NK-92 (cell line): ENCODE data around the gene HUS1.
"Not testable (repeated sequence)": the region's sequence is repeated elsewhere in the genome, so short reads cannot be mapped to it uniquely, and the experiment has no call there.

ENCODE experiments used
- DNase-seq: peaks from one replicate; lab custom pipeline; 2025; ENCODE audit not compliant: unreplicated experiment; lab: John Stamatoyannopoulos, UW

The HUS1 gene

DNA sequence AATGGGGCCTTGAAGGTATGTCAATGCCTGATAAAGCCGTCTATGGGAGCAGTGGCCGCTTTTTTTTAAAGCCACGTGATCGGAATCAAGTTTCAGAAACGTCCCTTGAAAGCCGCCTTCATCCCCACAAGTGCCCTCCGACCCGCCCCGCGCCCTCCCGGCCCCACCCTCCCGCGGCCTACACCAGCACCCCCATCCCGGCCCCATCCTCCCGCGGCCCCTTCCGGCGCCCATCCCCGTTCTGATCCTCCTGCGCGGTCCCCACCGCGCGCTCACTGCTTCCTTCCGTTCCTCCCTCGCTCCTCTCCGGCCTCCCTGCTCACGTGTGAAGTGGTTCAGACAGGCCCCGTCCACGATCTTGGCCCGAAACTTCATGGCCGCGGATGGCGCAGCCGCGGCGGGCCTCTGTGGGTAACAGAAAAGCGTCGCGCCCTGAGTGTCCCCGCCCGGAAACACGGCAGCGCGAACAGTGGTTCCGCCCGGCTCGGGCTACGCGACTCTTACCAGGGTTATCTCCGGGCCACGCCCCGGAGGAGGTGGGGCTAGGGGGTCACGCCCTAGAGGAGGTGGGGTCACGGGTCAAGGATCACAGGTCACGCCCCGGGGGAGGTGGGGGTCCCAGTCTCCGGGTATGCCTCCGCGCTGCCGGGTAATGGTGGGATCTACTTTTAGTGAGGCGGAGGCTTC lies at the start of gene HUS1:
Gene HUS1 (minus strand): TSS at position 471 of the 687 bp plus-strand sequence. CDS start 96 bp downstream, at position 375.
- peak; percentile 43 for DNase-seq

DNA sequence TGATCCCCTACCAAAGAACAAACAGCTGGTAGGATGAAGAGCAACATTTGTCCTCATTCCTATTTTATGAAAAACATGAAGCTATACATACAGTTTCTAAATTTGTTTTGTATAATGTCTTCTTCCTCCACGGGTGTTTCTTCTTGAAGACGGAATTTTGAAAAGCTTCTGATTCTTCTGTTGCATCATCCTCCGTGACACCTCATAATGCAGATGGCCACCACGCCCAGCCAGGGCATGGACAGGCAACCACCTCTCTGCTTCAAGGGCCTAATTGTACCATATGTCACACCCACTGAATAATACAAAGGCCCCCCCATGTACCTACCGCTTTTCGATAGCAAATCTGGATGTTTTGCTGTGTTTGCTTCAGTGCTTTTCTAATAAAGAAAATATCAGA lies 49.5 kb upstream of the HUS1 start, which contains the start of gene SUN3:
Gene SUN3 (minus strand): TSS at position 170 of the 400 bp plus-strand sequence. CDS start 169 bp downstream, at position 1.
- DNase-seq = no peak

DNA sequence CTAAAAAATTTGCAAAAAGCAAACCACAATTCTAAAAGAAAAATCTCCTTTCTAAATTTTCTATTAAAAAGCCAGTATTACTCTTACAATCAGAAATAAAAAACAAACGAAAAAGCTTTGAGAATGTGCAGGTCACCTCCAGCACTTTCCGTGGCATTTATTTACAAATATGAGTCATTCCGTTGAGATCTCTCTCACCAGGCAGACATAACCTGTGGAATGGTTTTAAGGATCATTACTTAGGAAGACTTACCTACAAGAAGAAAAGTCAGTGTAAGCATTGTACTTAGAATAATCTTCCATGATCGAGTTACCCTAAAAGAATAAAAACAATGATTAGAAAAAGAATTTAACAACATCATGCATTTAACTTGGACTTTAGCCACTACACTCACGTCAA lies 46.2 kb upstream of the HUS1 start:
- no peak for DNase-seq

DNA sequence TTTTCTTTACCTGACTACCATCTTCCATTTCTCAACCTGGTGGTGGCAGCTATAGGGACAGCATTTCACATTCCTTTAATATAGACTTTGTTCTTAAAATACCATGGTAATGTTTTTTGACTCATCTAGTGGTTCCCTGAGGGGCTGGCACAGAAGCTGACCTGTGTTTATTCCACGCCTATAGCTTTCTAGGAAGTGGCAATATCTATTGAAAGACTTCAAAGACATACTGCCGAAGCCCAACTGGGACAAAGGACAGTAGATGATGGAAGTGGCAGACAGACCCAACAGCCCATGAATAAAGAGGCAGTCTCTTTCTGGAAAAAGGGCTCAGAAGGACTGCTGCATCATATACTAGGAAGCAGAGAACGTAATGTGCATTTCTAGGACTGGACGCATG lies 38.3 kb upstream of the HUS1 start:
- no peak for DNase-seq

DNA sequence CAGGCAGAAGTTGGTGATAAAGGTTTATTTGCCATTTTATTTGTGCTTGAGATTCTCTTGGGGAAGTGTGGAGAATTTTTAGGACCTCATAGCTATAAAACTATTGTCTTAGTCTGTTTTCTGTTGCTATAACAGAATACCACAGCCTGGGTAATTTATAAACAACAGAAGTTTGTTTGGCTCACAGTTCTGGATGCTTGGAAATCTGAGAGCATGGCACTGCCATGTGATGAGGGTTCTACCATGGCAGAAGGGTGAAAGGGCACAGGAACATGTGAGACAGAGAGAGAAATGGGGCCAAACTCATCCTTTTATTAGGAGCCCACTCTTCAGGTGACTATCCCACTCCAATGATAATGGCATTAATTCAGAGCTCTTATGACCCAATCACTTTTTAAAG lies 37.2 kb upstream of the HUS1 start:
- no peak for DNase-seq

DNA sequence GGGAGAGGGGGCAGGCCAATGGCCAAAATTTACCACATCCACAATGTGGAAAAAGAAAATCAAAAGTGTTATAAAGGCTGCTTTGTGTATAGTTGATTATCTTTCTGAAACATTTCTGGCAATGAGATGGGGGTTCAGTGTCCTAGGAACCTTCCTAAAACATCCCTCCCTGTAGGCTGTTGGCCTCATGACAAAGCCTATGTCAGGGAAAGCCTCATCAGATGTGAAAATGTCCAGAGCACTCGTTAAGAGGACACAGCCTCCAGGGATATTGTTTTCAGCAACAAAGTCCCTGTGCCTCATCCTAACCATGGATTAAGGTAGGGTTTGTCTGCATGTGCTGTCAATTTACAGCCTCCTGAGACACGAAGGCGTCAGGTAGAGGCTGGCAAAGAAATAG lies 32.5 kb upstream of the HUS1 start:
- DNase-seq = no peak

DNA sequence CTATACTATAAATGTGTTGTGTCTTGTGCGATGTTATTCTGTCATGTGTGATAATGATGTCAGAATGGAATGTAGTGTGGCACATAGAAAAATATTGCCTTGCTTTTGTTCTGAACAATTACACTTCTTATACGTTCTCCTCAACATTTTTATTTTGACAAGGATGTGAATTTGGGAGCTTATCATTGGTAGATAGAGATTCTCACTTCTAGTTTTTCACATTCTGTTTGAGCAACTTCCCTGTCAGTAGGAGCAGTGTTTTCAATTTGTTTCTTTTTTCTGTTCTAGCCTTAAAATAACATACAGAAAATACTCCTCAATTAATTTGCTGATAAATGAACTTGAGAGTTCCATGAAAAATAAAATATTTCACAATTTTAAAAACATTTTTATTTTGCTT lies 31.9 kb upstream of the HUS1 start:
- no peak for DNase-seq

DNA sequence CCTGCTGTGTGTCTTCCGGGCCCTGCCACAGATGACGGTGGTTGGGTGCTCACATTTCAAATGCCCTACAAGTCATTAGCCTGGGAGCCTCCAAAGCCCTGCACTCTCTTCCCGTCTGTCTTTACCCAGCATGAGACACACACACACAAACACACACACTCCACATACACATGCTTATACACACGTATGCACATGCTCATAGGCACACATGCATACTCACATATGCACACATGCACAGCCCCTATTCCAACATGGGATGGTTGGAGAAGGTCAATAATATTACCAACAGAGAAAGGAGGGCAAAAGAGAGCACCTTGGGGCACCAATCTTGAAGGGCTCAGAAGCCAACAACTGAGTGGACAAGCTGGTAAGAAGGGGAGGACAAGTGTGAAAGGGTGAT lies 30.5 kb upstream of the HUS1 start:
- no peak for DNase-seq

DNA sequence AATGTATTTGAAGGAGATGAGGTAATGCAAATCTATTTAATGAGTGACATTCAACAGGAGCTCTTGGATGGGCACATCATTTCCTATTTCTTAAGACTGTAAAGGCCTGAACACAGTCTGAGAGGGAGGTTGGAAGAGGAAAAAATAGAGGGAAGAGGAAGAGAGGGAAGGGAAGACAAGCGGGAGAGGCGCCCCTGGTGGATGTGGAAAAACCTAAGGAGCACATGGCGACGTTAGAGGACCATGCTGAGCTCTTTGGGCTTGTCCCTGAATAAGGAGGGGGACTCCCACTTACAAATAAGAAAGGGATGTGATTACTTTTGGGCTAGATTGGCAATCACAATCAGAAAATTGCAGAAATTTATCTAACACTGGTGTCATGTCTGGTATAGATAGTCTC lies 29.8 kb upstream of the HUS1 start:
- DNase-seq = no peak

DNA sequence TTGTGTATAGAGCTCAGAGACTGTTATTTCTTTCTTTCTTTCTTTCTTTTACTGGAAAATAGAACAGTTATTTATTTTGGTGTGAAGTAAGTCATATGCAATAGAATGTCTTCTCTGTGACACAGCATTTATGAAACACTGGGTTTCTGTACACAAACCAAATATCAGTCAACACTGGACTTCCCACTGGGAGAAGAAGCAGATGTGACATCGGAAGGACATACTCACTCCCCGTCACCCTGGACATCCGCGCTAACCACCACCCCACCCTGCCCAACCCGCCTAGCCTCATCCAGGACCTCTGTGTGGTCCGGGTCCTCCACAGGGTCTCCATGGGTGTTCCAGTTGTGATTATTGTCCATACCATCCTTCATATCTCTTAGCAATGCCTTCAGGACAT lies 27.5 kb upstream of the HUS1 start:
- no peak for DNase-seq

DNA sequence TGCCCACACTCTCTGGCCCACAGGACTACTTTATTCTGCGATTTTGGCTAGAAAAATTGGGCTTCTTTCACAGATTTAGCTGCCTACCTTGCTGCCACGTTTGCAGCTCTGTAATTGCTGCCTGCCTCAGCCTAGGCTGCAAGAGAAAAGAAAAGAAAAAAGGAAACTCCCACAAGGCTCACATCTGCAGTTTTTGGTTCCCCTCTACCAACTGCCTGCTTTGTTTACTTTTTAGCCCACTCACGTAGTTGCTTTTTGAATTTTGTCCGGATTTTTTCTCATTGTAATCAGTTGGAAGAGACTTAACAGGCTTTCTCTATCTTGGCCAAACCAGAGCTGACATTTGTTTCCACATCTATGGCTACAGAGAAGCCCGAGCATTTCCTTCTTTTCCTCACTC lies 25.2 kb upstream of the HUS1 start:
- no peak for DNase-seq

DNA sequence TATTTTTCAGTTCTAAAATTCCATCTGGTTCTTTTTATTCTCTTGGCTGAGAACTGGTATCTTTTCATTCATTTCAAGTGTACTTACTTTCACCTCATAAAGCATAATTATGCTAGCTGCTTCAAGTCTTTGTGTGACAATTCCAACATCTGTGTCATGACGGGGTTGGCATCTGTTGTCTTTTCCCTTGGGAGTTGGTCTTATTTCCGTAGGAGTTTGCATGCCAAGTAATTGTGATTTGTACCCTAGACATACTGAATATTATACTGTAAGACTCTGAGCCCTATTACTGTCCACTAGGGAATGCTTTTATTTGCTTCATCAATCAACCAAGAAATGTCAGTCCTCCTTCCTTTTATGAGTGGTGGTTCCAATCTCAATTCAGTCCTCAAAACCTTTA lies 24.6 kb upstream of the HUS1 start:
- no peak for DNase-seq

DNA sequence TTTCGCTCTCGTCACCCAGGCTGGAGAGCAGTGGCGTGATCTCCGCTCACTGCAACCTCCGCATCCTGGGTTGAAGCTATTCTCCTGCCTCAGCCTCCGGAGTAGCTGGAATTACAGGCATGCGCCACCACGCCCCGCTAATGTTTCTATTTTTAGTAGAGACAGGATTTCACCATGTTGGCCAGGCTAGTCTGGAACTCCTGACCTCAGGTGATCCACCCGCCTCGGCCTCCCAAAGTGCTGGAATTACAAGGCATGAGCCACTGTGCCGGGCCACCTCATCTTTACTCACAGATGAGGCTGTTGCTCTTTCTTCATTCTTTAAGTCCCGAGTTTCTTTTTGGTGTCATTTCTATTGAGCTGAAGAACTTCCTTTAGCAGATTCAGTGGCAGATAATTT lies 20.7 kb upstream of the HUS1 start:
- DNase-seq = not testable (repeated sequence)

DNA sequence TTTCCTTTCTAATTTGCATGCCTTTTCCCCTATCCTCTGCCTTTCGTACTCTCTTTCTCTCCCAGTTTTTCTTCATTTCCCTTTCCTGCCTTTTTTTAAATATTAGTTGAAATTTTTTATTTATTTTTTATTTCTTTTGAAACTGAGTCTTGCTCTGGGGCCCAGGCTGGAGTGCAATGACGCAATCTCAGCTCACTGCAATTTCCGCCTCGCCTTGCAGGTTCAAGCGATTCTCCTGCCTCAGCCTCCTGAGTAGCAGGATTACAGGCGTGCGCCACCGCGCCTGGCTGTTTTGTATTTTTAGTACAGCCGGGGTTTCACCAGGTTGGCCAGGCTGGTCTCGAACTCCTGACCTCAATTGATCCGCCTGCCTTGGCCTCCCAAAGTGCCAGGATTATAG lies 20.0 kb upstream of the HUS1 start:
- DNase-seq = no peak

DNA sequence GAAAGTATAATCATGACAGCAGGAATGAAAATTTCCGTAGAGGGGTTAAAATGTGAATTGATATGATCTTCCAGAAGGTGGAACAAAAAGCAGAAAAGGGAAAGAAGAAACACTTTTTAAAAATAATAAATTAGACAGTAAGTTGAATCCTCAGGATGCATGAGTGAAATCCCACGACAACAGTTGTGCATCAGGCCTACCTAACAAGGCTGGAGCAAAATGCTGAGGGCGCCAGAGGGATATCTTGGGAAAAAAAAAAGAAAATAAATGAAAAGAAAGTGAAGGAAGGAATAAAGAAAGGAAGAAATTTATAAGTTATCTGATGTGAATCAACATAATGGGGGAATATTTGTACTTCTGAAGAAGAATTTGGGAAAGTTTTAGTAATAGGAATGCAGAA lies 13.0 kb upstream of the HUS1 start:
- no peak for DNase-seq

DNA sequence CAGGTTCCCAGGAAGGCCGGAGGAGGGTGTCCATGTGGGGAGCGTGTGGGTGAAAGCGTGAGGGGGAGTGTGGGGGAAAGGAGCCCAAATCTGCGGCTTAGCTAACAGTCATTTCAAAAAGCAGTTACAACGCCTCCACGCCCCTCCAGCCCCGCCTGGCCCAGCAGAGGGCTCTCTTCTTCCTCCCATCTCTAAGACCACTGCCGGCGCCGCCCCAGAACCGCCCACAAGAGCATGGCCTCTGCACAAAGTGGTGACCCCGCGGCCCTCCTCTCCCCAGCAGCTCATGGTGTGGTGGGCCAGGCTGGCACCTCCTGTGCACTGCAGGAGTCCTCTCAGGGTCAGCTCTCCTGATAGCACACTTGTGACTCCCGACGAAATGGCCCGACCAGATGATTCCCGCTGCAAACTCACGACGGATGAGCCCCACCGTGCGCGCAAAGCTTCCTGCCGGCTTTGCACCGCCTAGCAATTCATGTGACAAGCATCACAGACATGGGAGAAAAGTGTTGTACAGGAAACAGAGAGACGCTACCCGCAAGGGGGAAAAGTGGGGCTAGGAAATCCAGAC lies 12.4 kb upstream of the HUS1 start:
- peak; percentile 49 for DNase-seq

DNA sequence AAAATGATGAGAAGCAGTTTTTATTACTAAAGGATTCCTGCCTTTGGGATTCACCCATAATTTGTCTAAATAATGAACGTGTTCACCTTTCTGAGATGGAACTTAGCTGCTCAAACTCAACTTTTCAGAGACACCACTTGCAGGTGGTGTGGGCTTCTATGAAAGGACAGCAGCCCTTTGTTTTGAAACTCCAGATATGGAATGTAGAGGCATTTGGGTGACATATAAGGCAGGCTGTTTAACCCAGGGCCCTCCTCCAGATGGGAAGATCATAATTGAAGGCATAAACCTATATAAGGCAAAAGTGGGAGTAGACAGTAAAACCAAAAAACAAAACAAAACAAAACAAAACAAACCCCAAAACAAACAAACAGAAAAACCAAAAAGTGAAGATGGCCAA lies 11.9 kb upstream of the HUS1 start:
- DNase-seq = no peak

DNA sequence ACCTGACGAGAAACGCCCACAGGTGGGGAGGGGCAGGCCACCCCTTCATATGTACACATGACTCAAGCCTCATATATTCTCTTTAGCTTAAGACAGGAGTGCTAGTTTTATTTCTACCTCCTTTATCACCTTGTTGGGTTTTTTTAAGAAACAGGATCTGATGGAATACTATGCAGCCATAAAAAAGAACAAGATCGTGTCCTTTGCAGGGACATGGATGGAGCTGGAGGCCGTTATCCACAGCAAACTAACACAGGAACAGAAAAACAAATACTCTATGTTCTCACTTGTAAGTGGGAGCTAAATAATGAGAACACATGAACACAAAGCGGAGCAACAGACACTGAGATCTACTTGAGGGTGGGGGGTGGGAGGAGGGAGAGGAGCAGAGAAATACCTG lies 11.2 kb upstream of the HUS1 start:
- DNase-seq = no peak

DNA sequence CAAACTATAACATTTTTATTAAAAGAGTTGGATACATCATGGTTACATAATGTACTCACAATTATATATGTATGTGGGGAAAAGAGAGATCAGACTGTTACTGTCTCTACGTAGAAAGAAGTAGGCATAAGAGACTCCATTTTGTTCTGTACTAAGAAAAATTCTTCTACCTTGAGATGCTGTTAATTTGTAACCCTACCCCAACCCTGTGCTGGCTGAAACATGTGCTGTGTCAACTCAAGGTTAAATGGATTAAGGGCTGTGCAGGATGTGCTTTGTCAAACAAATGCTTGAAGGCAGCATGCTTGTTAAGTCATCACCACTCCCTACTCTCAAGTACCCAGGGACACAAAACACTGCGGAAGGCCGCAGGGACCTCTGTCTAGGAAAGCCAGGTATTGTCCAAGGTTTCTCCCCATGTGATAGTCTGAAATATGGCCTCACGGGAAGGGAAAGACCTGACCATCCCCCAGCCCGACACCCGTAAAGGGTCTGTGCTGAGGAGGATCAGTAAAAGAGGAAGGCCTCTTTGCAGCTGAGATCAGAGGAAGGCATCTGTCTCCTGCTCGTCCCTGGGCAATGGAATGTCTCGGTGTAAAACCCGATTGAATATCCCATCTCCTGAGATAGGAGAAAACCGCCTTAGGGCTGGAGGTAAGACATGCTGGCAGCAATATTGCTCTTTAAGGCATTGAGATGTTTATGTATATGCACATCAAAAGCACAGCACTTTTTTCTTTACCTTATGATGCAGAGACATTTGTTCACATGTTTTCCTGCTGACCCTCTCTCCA lies 10.4 kb upstream of the HUS1 start:
- not testable (repeated sequence) for DNase-seq

DNA sequence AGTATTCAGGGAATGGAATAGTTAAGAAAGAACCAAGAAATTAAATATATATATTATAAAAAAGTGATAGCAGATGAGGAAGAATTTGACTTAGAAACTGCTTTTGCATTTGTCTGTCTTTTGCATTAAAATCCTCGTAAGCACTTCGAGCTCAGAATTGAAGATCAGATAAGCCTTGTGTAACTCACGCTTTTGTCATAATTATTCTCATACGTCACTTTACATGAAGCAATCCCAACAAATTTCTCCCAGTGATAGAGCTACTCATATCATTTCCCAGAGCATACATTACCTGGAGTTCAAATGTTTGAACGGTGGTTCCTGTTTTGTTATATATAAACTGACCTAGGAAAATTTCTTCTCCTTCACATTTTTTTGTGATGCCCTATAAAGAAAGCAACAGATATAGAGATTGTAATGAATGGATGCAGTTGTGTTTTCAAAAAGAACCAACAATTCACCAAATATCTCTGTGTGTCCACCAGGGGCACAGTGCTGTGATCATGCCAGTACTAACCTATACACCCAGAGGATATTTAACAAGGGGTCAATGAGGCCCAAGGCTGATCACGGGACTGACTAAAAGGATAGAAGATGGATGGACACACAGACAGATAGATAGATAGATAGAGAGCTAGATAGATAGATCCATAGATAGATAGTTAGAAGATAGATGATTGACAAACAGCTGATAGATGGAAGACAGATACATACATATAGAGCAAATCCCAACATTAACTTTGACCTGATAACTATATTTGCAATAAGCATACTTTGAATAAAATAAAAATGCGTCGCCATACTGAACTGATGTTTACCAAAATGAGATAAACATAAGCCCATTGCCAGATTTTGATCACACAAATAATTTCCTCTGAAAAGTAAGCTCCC lies 9.3 kb upstream of the HUS1 start:
- no peak for DNase-seq

DNA sequence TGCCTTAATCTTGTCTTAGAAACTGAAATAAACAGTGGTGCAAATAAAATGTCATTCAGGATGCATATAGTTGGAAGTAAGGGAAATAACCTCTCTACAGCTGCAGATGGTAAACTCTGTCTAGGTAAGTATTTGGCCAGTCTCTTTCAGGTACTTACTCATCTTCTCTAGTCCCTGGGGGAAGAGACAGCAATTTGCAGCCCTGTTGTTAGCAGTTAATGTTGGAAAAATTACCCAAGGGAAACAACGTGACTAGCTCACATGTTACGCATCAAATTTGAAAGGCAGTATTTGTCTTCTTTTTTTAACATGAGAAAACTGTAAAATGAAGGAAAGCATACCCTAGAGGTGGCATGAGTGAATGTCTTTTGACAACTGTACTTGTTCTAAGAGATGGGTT lies 3.2 kb upstream of the HUS1 start:
- DNase-seq = no peak
